Left colon (tissue), 2 donors: ENCODE data around the gene PPFIBP1. TPM values are rescaled to one million over a fixed set of nuclear protein-coding genes. Genes with fewer than 3 reads are reported as not detected.

Experiments
- ATAC-seq: fragments of 200-7000 bp; cut with Tn5 transposase; one replicate; pipeline ENCODE4 v1.9.1; 2020; ENCODE audit warnings: mild to moderate bottlenecking, moderate library complexity
- DNase-seq, 2 donors: peaks; one replicate each; pipeline ENCODE4 v3.0.0-alpha.2; 2020
- intact Hi-C, 2 donors: fragments of 100-400 bp; cut with DNase I in 1 of 2; cut with micrococcal nuclease in 1 of 2; formaldehyde crosslinking; loops; one replicate each; pipeline versions ENCODE4 v1.11.2 to v1.14.0; 2022; cut with DNase I, micrococcal nuclease
- long read RNA-seq: library from polyadenylated mRNA; unstranded; transcript quantifications from one replicate; pipeline ENCODE4 v2.0.0, GENCODE V29; 2021
- total RNA-seq, 2 donors: library from RNA; stranded (reverse); fragmentation: NEBNext Ultra II Directional; extraction: Animal tissue kit (Norgen Biotek cat#: 25700); gene quantifications; one replicate each; pipeline ENCODE4 v1.2.1, GENCODE V29; 2021
- donor health status: DM: no; HTN: no; CAD: no.
- donor health status: DM: yes; HTN: yes; CAD: no.

Gene PPFIBP1
- 10 to 100 TPM; 40.9 to 43.1 TPM for total RNA-seq
- long read RNA-seq, partial matches to known transcripts: 6 of 14 reads
- long read RNA-seq, other reads (novel, unspliced or antisense): 6 of 14 reads

GRCh38 chr12:27523642-27524493 is at the start of gene PPFIBP1:
Gene PPFIBP1 (plus strand): TSS chr12:27524206. CDS start chr12:27633397, 109,191 bp downstream.
- DNase-seq: peak; percentile 98
- intact Hi-C loops: no loop called here
- peak; percentile 98 for ATAC-seq

DNA sequence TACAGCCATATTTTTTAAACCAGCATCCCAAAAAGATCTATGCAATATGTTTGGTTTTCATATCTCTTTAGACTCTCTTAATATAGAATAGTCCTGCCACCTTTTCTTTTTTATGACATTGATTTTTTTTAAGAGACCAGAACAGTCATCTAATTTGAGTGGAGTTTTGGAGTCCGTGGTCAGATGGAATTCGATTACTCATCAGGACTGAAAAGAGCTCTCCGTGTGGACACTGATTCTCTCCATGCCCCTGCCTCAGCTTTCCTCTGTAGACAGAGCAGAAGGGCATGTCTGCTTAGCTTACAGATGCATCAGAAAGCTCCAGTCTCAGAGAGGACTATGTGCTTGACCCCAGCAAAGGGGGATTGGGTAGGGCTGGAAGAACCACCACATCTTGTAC is 49.7 kb upstream of the PPFIBP1 start:
- intact Hi-C loops: no loop called here
- DNase-seq (no peak), ATAC-seq (no peak)

DNA sequence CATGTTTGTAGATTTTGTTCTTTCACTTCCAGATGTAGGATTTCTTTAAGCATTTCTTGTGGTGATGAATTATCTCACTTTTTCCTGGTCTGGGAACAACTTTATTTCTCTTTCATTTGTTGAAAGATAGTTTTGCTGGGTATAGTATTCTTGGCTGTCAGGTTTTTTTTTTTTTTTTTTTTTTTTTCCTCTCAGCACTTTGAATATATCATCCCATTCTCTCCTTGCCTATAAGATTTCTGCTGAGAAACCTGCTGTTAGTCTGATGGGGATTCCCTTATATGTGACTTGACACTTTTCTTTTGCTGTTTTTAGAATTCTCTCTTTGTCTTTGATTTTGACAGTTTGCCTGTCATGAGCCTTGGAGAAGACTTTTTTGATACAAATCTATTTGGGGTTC is 47.0 kb upstream of the PPFIBP1 start:
- intact Hi-C loops: no loop called here
- no peak for ATAC-seq
- no peak for DNase-seq

DNA sequence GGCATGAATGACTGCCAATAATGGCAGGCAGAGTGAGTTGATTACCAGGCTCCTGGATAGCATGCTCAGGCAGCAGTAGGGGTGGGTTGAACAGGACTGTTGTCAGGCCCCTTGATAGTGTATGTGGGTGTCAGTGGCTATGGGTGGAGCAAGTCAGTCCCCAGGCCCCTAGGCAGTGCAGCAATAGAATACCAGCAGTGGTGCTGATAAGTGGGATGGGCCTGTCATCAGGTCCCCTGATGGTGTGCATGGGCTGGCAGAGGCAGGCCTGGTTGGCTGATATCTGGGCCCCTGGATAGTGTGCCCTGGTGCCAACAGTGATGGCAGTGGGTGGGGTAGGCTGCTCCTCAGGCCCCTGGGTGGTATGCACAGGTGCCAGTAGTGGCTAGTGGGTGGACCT is 45.1 kb upstream of the PPFIBP1 start:
- no peak for DNase-seq
- ATAC-seq: no peak
- intact Hi-C loops: no loop called here

- intact Hi-C loops: no loop called here
- ATAC-seq (no peak), DNase-seq (no peak)
These were observed 44.0 kb upstream of the PPFIBP1 start for GRCh38 chr12:27480016-27480415.

DNA sequence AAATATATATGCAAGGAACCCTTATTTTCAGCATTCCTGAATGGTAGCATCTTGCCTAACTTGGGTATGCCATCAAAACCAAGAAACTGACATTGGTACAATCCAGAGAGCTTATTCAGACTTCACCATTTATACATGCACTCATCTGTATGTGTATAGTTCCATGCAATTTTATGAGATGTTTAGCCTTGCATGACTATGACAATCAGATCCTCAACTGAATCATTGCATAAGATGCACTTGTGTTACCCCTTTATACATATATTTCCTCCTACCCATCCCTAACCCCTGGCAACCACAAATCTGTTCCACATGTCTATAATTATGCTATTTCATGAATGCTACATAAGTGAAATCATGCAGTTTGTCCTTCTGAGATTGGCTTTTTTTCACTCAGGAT is 37.0 kb upstream of the PPFIBP1 start:
- DNase-seq (no peak), ATAC-seq (no peak)
- intact Hi-C loops: no loop called here

GRCh38 chr12:27488479-27488878 is 35.5 kb upstream of the PPFIBP1 start:
- ATAC-seq (no peak), DNase-seq (no peak)
- intact Hi-C loops: no loop called here

GRCh38 chr12:27491226-27491625 is 32.8 kb upstream of the PPFIBP1 start:
- intact Hi-C loops: no loop called here
- ATAC-seq: no peak
- DNase-seq: no peak

DNA sequence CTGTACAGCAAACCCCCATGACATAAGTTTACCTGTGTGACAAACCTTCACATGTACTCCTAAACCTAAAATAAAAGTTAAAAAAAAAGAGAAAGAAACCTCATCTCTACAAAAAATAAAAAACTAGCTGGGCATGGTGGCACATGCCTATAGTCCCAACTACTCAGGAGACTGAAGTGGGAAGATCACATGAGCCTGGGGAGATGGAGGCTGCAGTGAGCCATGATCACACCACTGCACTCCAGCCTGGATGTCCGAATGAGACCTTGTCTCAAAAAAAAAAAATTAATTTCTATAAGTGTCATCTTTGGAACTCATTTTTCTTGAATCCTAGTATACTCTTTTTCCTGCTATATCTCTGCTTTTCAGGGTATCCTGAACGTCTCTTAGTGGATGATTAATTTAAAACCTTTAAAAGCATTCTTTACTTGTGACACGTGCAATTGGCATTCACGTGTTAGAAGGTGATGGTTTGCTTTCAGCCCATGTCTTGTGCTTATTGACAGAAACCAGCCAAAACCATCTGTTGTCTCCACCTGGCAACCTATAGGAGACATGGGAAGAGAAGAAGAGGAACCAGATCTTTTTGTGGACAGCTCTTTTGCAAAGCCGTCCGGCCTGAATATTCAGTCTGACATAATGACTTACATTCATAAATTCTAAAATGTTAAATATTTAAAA is 30.6 kb upstream of the PPFIBP1 start:
- ATAC-seq (no peak), DNase-seq (no peak)
- intact Hi-C loops: no loop called here

- intact Hi-C loops: no loop called here
These were observed 26.6 kb upstream of the PPFIBP1 start for GRCh38 chr12:27497446-27497845.

DNA sequence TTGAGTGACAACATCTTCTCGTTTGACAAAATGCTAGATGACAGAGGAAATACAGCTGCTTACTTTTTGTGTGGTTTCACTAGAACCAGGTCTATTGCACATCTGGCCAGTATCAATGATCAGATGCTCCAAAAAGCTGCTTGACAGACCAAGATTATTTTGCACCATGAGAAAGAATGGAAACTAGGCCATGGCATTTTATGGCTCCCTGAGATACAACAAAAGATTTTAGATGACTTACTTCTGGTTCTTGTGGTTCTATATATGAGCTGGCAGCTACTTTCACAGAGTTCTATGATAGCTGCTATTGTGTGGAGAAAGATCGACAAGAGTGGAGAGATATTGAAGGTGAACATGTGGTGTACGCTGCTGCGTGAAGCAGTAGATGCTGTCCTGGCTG is 25.9 kb upstream of the PPFIBP1 start:
- ATAC-seq (no peak), DNase-seq (no peak)
- intact Hi-C loops: no loop called here

More at GRCh38 chr12:27497446-27497845, 26.6 kb upstream of the PPFIBP1 start:
- DNase-seq (no peak), ATAC-seq (no peak)

DNA sequence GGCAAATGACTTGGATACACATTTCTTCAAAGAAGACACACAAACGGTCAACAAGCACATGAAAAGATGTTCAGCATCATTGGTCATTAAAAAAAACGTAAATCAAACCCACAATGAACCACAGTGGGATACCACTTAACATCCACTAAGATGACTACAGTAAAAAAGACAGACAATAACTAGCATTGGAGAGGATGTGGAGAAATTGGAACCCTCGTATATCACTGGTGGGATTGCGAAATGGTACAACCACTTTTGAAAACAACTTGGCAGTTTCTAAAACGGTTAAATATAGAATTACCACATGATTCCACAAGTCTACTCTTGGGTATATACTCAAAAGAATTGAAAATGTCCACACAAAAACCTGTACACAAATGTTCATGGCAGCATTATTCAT is 25.2 kb upstream of the PPFIBP1 start:
- intact Hi-C loops: no loop called here
- no peak for ATAC-seq
- no peak for DNase-seq

DNA sequence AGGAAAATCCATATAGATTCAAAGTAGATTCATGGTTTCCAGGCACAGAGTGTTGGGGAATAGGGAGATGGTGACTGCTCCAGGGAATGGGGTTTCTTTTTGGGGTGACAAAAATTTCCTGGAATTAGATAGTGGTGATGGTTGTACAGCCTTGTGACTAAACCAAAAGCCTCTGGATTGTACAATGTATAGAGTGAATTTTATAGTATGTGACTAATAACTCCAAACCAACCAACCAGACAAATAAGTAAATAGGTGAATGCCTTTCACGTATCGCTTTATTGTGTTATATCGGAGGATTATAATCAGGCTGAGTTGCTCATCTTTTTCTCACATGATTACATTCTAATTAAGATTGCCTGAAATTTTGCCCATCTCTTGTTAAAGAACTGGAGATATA is 24.6 kb upstream of the PPFIBP1 start:
- intact Hi-C loops: no loop called here
- DNase-seq (no peak), ATAC-seq (no peak)

- ATAC-seq: no peak
- DNase-seq: no peak
These were observed 23.5 kb upstream of the PPFIBP1 start for GRCh38 chr12:27500546-27500945.

GRCh38 chr12:27502021-27502435 is 22.0 kb upstream of the PPFIBP1 start:
- intact Hi-C loops: no loop called here
- ATAC-seq (no peak), DNase-seq (no peak)

More at GRCh38 chr12:27500546-27500945, 23.5 kb upstream of the PPFIBP1 start:
- intact Hi-C loops: no loop called here

- intact Hi-C loops: no loop called here
- ATAC-seq (no peak), DNase-seq (no peak)
These were observed 19.5 kb upstream of the PPFIBP1 start for GRCh38 chr12:27504507-27504906.

GRCh38 chr12:27505109-27505508 is 18.9 kb upstream of the PPFIBP1 start:
- no peak for ATAC-seq
- DNase-seq: no peak
- intact Hi-C loops: no loop called here

- intact Hi-C loops: no loop called here
- ATAC-seq (no peak), DNase-seq (no peak)
These were observed 18.2 kb upstream of the PPFIBP1 start for GRCh38 chr12:27505761-27506160.

DNA sequence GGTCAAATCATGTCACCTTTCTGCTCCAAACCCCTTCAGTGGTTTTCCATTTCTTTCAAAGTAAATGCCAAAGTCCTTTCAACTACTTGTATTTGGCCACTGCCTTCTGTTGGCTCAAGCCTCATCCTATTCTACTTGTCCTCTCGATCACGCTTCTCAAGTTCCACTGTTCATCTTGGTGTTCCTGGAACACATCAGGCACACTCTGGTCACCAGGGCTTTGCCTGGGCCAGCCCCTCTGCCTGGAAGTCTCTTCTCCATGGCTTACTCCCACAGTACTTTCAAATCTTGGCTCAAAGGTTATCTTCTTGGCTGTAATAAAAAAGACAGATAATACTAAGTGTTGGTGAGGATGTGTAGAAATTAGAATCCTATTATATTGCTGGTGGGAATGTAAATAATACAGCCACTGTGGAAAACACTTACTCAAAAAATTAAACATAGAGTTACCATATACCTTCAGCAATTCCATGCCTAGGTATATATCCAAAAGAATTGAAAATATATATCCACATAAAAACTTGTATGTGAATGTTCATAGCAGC is 17.3 kb upstream of the PPFIBP1 start:
- no peak for ATAC-seq
- intact Hi-C loops: no loop called here
- DNase-seq: no peak
